Stimulated activated naive CD4-positive, alpha-beta T cell treated with Interleukin-2 at 50 U/mL for 16 hours (primary cell): ENCODE data around the gene LAMB4.

Source experiments
- DNase-seq: peaks from one replicate; lab custom pipeline; 2025; lab: John Stamatoyannopoulos, UW

The LAMB4 gene

GRCh38 chr7:108104324-108104723 lies 25.8 kb downstream of the LAMB4 start:
- no peak for DNase-seq

DNA sequence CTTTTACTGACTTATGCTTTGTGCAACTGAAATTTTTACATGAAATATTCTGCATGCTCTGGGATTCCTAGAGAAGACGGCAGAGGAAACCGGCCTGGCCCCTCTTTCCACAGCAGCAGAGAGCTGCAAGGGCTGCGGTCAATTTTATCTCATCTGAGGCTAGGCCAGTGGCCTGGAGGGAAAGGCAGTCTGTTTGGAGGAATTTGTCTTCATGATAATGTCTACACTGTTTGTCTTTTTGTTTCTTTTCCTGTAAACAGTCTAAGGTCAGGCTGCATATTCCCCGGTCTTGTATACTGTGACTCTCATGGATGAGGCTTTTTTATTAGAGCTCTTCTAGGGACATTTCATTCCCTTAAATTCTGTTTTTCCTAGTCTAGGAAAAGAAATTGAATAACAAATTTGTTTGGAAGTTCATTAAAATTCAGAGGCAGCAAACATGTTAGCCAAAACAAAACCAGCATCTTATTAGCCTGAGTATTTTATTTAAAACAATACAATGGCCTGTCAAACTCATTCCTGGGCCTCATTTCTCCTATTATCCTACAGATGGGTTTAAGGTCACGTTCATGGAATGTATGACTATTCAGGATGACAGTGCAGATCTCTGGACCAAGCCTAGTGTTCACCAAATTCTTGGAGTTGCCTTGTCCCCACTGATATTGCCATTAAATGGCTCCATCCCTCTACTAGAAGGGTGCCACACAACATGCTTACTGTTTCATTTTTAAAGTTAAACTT lies 26.4 kb downstream of the LAMB4 start:
- no peak for DNase-seq

- DNase-seq, result no peak
These were observed 27.4 kb downstream of the LAMB4 start for GRCh38 chr7:108102671-108103312.

DNA sequence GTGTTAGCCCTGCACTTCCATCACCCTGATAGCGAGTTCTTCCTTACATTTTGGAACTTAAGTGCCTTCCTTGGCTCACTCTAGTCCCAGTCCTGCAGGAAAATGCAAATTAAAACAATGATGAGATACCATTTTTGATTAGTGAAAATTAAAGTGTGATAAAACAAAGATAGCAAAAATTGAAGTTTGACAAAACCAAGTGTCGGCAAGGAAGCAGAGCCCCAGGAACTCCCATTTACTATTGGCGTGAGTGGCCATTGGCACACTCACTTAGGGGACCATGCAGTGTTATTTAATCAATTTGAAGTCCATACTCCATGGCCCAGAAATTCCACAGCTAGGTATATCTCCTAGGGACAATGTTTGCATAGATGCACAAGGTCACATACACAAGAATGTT lies 28.4 kb downstream of the LAMB4 start:
- DNase-seq, result no peak

GRCh38 chr7:108099713-108100112 lies 30.4 kb downstream of the LAMB4 start:
- no peak for DNase-seq

- DNase-seq, result no peak
These were observed 32.5 kb downstream of the LAMB4 start for GRCh38 chr7:108097703-108098102.

DNA sequence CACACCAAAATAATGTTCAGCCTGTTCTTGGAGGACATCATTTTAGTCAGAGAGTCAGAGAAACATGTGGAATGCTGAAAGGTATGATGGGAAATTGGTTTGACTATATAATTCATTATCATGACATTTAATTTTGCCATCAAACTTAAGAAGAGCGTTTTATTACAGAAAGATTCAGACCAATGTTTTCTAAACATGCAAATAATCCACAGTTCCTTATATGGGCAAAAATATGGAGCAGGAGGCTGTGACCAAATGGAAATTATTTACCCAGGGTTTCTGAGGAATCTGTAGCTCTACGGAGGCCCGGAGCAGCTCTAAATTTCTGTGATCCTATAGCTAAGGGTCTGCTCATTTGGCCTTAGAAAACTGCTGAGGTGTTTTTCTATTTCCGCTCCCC lies 33.2 kb downstream of the LAMB4 start:
- DNase-seq, result no peak

DNA sequence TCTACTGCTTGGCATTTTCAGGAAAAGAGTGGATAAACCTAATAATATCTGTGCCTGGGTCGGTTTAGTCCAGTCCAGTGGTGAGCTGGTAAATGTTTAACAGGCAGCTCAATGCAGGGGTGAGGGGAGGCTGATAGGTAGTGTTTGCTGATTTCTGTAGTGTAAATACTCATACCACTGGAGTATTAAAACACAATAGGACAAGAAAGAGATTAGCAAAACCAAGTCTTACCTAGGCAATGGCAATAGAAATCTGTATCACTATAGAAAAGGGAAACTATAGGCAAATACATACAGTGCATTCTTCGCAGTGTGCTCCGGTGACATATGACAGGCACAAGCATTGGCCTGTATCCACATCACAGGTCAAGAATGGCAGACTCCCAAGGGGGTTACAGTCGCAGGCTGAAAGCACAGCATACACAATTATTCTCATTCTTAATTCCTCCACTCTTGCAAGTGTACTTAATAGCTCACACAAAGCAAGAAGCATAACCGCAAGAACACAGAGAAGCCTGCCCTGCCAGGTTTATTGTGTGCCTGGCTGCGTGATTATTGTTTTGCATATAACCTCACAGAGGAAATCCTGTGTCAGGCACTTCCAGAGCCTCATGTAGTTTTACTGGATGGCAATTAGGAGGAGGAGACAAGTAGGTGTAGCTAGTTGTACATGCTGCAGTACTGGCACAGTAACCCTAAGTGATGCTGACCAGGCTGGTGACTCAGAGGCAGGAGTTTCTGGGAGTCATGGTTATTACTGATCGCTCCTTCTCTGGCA lies 35.0 kb downstream of the LAMB4 start:
- no peak for DNase-seq

DNA sequence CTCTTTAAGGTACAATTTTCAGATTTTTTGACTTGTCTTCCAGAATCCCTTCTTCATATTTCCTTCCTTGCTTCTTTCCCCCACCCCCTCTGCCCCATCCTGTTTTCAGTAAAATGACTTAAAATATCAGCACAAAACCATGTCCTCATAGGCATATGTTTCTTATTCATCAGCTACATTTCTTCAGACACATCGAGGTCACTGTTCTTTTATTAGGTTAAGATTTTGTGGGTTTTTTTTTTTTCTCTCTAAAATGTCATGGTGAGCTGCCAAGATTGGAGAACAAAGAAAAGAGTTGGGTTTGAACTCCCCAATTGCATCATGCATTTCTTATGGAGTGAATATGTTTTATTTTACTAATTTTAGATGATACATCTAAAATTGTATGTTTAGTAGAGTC lies 35.8 kb downstream of the LAMB4 start:
- no peak for DNase-seq

GRCh38 chr7:108093851-108094331 lies 36.3 kb downstream of the LAMB4 start:
- no peak for DNase-seq

DNA sequence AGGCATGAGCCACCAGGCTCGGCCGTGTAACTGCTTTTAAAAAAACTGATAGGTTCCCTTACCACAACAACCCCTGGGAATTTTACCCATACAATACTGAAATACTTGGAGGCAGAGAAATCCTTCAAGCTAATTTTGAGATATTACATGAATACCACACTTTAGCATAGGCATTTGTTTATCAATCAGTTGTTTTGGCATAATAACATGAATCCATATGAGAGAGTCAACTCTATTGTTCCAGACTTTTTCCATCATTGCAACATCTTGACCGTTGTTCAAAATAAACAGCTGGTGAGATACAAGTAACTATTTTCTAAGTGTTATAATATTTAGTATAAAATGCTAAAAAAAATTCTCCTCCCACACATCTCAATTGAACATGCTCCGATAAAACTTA lies 36.8 kb downstream of the LAMB4 start:
- DNase-seq, result no peak

GRCh38 chr7:108091461-108091831 lies 38.7 kb downstream of the LAMB4 start:
- DNase-seq, result no peak

DNA sequence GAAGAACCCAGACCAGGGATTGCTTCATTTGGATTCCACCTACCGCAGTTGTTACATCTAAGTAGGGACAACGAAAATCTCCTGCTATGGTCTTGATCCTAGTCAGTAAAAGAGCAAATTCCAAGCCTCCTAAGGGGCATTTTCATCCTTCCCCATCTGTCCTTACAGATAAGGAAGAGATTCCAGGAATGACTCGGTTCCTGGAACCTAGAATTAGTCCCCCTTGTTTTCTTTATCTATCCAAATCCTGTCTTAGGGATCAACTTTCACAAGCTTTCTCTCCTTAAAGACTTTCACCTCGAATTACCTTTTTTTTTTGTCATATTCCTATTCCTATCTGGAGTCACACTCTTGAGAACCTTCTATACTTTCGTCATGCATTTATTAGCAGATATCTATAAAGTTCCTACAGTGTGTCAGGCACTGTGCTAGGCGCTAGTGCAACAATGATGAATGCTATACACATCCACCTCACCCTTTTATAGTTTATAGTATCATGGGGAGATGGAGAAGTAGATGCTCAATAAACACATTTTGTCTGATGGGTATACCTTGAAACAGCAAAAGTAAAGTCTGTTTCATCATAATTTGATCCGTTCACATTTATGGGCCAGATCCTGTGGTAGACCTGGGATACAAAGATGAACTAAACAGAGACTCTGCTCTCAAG lies 39.2 kb downstream of the LAMB4 start:
- DNase-seq, result no peak

GRCh38 chr7:108089381-108089780 lies 40.8 kb downstream of the LAMB4 start:
- DNase-seq, result no peak

DNA sequence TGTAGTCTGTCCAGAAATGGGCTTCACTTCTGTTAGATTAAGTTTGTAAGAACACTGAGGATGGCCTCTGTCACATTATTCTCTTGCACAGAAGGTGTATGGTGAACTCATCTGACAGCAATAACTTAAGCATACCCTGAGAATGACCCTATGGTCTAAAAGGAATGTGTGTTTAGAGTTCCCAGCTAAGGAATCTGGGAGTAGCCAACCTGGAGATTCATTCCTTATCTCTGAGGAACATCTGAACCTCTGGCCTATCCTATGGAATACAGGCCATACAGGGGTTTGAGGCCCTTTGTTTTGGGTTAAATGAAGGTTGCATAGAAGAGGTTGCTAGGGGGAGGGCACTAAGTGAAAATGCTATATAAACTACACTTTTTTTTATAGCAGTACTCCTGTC lies 41.4 kb downstream of the LAMB4 start:
- no peak for DNase-seq

- DNase-seq, result no peak
These were observed 42.4 kb downstream of the LAMB4 start for GRCh38 chr7:108087778-108088177.

GRCh38 chr7:108086962-108087361 lies 43.2 kb downstream of the LAMB4 start:
- DNase-seq, result no peak

DNA sequence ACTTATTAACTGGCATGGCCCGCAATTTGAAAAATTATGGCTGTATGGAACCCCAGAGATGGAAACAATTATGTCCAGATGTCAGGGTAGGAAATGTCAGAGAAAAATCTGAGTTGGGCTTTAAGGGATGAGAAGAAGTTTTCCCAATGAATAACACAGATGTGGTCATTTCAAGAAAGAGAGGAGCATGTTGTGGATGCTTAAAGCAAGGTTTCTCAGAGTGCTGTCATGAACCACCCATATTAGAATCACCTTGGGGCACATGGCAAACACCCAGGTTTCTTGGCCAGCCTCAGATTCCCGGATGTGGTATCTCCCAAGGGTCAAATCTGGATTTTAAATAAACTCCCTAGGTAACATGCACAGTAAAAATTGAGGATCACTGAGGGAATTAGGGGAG lies 43.6 kb downstream of the LAMB4 start:
- DNase-seq, result no peak

DNA sequence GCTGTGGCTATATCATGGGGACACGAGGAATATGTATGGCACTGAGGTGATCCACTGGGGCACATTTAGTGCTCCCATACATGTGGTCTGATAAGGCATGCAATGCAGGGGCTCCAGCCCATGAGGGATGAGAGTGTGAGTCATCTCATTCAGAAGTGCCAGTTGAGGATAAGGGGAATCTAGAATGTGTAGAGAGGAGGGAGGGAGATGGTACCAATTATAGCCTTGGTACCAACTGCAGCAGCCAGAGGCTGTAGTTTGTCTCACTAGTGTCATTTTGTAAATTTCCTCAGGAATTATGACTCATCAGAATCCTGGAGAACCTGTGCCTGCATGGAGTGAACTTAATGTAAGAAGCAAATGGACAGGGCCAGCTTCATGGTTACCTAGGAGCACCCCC lies 46.2 kb downstream of the LAMB4 start:
- no peak for DNase-seq

GRCh38 chr7:108079648-108080591 lies 50.2 kb downstream of the LAMB4 start:
- no peak for DNase-seq

- DNase-seq, result no peak
These were observed 50.9 kb downstream of the LAMB4 start for GRCh38 chr7:108079276-108079647.
